ENCODE results near the gene CKLF.

GRCh38 chr16:66552286-66553177, at the start of gene CKLF:
- peak; percentile 93 for TF ChIP-seq POLR2AphosphoS5 (IDR thresholded peaks at IDR 0.05; ENCODE audit: low read depth, low read length)
- TF ChIP-seq POLR2A (IDR thresholded peaks at IDR 0.05; ENCODE audit: low read depth, low read length), result peak; percentile 90
- TF ChIP-seq TAF1 (IDR thresholded peaks at IDR 0.05; ENCODE audit: low read depth, low read length), result peak; percentile 90
